ENCODE results near the gene CDC20.

CDC20 gene

GRCh38 chr1:43312663-43313515 lies 45.9 kb upstream of the CDC20 start:
- Histone ChIP-seq H3K4me2 (no peak overlapping the region), H3K27ac (no peak overlapping the region), H3K36me3 (ENCODE audit: insufficient read depth) (no peaks in the 10 kb centered on the region), H3K9ac (no peak overlapping the region), H3K4me3 (IDR thresholded peaks at IDR 0.05; ENCODE audit: insufficient read depth, low read depth, low read length) (no peak overlapping the region), H3K4me1 (ENCODE audit: low read depth, poor library complexity, severe bottlenecking) (no peaks in the 10 kb centered on the region), H3K79me2 (ENCODE audit: insufficient read depth, low read depth) (no peaks in the 10 kb centered on the region), H2AFZ (ENCODE audit: low read depth) (no peak overlapping the region), H3K27me3 (ENCODE audit: insufficient read depth, low read depth) (no peaks in the 10 kb centered on the region; the same call in 1 of the 2 replicates), H4K20me1 (ENCODE audit: insufficient read depth) (no peaks in the 10 kb centered on the region)
- TF ChIP-seq, protein P1, sequence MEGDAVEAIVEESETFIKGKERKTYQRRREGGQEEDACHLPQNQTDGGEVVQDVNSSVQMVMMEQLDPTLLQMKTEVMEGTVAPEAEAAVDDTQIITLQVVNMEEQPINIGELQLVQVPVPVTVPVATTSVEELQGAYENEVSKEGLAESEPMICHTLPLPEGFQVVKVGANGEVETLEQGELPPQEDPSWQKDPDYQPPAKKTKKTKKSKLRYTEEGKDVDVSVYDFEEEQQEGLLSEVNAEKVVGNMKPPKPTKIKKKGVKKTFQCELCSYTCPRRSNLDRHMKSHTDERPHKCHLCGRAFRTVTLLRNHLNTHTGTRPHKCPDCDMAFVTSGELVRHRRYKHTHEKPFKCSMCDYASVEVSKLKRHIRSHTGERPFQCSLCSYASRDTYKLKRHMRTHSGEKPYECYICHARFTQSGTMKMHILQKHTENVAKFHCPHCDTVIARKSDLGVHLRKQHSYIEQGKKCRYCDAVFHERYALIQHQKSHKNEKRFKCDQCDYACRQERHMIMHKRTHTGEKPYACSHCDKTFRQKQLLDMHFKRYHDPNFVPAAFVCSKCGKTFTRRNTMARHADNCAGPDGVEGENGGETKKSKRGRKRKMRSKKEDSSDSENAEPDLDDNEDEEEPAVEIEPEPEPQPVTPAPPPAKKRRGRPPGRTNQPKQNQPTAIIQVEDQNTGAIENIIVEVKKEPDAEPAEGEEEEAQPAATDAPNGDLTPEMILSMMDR (conservative IDR thresholded peaks at IDR 0.05; ENCODE audit: low read depth, low read length): no peak

DNA sequence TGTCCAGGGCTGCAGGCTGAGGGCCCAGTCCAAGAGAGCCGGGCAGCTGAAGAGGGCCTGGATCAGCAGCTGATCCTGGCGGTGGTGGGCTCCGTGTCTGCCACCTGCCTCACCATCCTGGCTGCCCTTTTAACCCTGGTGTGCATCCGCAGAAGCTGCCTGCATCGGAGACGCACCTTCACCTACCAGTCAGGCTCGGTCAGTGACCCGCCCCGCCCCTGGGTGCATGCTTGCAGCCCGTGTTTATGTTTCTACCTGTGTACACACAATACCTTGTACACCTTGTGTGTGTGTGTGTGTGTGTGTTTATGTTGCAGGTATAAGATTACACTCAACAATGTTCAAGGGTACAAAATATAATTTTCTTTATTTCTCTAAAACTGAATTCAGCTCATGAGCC lies 45.0 kb upstream of the CDC20 start:
- Histone ChIP-seq H3K4me3 (IDR thresholded peaks at IDR 0.05; ENCODE audit: insufficient read depth, low read depth, low read length) (no peak overlapping the region), H3K4me2 (no peak overlapping the region), H3K36me3 (ENCODE audit: insufficient read depth) (no peaks in the 10 kb centered on the region)

DNA sequence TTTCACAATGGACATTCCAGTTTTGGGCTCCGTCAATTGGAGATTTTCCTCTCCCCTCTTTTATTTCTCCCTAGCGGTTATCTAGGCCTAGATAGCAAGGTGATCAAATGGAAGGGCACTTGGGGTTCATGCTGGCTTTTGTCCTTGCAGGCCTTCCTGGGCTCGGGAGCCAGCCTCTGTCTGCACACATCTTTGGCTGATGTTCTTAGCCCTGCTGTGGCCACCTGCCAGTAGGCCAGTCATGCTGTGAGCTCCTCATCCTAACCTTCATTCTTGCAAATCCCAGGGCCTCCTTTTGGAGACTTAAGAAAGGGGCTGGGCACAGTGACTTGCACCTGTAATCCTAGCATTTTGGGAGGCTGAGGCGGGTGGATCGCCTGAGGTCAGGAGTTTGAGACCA lies 44.5 kb upstream of the CDC20 start:
- Histone ChIP-seq H3K4me3 (IDR thresholded peaks at IDR 0.05; ENCODE audit: insufficient read depth, low read depth, low read length) (no peak overlapping the region), H4K20me1 (ENCODE audit: insufficient read depth) (no peaks in the 10 kb centered on the region), H3K79me2 (ENCODE audit: insufficient read depth, low read depth) (no peaks in the 10 kb centered on the region), H3K27me3 (ENCODE audit: insufficient read depth, low read depth) (no peaks in the 10 kb centered on the region; the same call in 1 of the 2 replicates), H3K36me3 (ENCODE audit: insufficient read depth) (no peaks in the 10 kb centered on the region), H3K9ac (no peak overlapping the region), H3K27ac (no peak overlapping the region), H3K4me2 (no peak overlapping the region), H3K4me1 (ENCODE audit: low read depth, poor library complexity, severe bottlenecking) (no peaks in the 10 kb centered on the region), H2AFZ (ENCODE audit: low read depth) (no peak overlapping the region)
- TF ChIP-seq, protein P1 (conservative IDR thresholded peaks at IDR 0.05; ENCODE audit: low read depth, low read length): no peak

More for the DNA sequence above, 45.0 kb upstream of the CDC20 start:
- H4K20me1 ChIP-seq (ENCODE audit: insufficient read depth): no peaks in the 10 kb centered on the region
- H3K9ac ChIP-seq: no peak overlapping the region
- H2AFZ ChIP-seq (ENCODE audit: low read depth): no peak overlapping the region
- H3K79me2 ChIP-seq (ENCODE audit: insufficient read depth, low read depth): no peaks in the 10 kb centered on the region
- TF ChIP-seq, protein P1 (conservative IDR thresholded peaks at IDR 0.05; ENCODE audit: low read depth, low read length): no peak
- no peaks in the 10 kb centered on the region; the same call in 1 of the 2 replicates for H3K27me3 ChIP-seq (ENCODE audit: insufficient read depth, low read depth)
- no peak overlapping the region for H3K27ac ChIP-seq
- no peaks in the 10 kb centered on the region for H3K4me1 ChIP-seq (ENCODE audit: low read depth, poor library complexity, severe bottlenecking)

GRCh38 chr1:43315481-43315880 lies 43.3 kb upstream of the CDC20 start:
- Histone ChIP-seq H2AFZ (ENCODE audit: low read depth) (no peak overlapping the region), H3K27me3 (ENCODE audit: insufficient read depth, low read depth) (no peaks in the 10 kb centered on the region; the same call in 1 of the 2 replicates), H3K9ac (no peak overlapping the region), H3K79me2 (ENCODE audit: insufficient read depth, low read depth) (no peaks in the 10 kb centered on the region), H3K4me2 (no peak overlapping the region), H3K27ac (no peak overlapping the region), H3K4me3 (IDR thresholded peaks at IDR 0.05; ENCODE audit: insufficient read depth, low read depth, low read length) (no peak overlapping the region), H3K36me3 (ENCODE audit: insufficient read depth) (no peaks in the 10 kb centered on the region), H3K4me1 (ENCODE audit: low read depth, poor library complexity, severe bottlenecking) (no peaks in the 10 kb centered on the region), H4K20me1 (ENCODE audit: insufficient read depth) (no peaks in the 10 kb centered on the region)
- TF ChIP-seq, protein P1 (conservative IDR thresholded peaks at IDR 0.05; ENCODE audit: low read depth, low read length): no peak
